ENCODE data around the gene KPNA6.

The KPNA6 gene

DNA sequence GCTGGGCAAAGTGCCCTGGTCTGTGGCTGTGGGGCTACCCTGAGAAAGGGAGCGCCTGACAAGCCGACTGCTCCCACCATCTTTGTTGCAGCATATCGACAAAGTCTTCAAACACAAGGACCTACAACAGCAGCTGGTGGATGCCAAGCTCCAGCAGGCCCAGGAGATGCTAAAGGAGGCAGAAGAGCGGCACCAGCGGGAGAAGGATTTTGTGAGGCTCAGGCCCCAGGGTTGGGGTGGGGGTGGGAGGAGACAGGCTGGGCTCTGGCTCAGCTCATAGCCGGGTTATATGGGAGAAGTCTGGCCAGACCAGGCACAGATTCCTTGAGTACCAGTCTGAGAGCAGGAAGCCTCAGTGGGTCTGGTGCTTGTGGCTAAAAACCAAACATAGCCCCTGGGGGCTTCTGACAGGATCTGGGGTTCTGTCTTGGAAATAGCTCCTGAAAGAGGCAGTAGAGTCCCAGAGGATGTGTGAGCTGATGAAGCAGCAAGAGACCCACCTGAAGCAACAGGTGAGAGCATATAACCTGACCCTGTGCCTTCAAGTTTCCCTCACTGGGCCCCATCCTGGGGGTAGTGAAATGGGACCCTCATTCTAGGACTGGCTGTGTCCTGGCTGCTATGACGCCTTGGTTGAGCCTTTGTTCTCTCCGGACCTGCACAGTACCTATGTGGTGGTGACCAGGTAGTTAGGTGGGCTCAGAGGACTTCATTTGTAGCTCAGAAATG, 84.5 kb downstream of the KPNA6 start:
- Histone ChIP-seq H3K36me3 (replicated peaks; ENCODE audit: low read depth, low read length) (peaks cover 50% of the 10 kb centered on the region), H3K4me3 (ENCODE audit: low read length) (no peak overlapping the region), H3K27me3 (ENCODE audit: low read depth, low read length) (no peaks in the 10 kb centered on the region), H4K20me1 (ENCODE audit: insufficient read depth, low read length) (no peaks in the 10 kb centered on the region; the same call in 1 of the 2 replicates), H3K27ac (ENCODE audit: low read length) (no peak overlapping the region), H3K4me1 (ENCODE audit: low read length) (no peaks in the 10 kb centered on the region), H3K9me3 (ENCODE audit: insufficient read depth, low read length) (no peaks in the 10 kb centered on the region), H3K4me2 (ENCODE audit: low read length) (no peak overlapping the region), H3K9ac (ENCODE audit: low read length) (no peak overlapping the region), H3K79me2 (ENCODE audit: low read length) (peaks cover 6% of the 10 kb centered on the region; the same call in 1 of the 2 replicates), H2AFZ (ENCODE audit: low read depth, low read length) (no peak overlapping the region)
- TF ChIP-seq EZH2phosphoT487 (IDR thresholded peaks at IDR 0.05; ENCODE audit: low read depth) = no peak
- TF ChIP-seq, protein P1, sequence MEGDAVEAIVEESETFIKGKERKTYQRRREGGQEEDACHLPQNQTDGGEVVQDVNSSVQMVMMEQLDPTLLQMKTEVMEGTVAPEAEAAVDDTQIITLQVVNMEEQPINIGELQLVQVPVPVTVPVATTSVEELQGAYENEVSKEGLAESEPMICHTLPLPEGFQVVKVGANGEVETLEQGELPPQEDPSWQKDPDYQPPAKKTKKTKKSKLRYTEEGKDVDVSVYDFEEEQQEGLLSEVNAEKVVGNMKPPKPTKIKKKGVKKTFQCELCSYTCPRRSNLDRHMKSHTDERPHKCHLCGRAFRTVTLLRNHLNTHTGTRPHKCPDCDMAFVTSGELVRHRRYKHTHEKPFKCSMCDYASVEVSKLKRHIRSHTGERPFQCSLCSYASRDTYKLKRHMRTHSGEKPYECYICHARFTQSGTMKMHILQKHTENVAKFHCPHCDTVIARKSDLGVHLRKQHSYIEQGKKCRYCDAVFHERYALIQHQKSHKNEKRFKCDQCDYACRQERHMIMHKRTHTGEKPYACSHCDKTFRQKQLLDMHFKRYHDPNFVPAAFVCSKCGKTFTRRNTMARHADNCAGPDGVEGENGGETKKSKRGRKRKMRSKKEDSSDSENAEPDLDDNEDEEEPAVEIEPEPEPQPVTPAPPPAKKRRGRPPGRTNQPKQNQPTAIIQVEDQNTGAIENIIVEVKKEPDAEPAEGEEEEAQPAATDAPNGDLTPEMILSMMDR (IDR thresholded peaks at IDR 0.05; ENCODE audit: low read depth, low read length) = no peak

DNA sequence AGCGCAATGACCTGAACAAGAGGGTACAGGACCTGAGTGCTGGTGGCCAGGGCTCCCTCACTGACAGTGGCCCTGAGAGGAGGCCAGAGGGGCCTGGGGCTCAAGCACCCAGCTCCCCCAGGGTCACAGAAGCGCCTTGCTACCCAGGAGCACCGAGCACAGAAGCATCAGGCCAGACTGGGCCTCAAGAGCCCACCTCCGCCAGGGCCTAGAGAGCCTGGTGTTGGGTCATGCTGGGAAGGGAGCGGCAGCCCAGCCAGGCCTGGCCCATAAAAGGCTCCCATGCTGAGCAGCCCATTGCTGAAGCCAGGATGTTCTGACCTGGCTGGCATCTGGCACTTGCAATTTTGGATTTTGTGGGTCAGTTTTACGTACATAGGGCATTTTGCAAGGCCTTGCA, 87.1 kb downstream of the KPNA6 start:
- TF ChIP-seq EZH2phosphoT487 (IDR thresholded peaks at IDR 0.05; ENCODE audit: low read depth) = no peak
- TF ChIP-seq, protein P1 (IDR thresholded peaks at IDR 0.05; ENCODE audit: low read depth, low read length) = no peak
- Histone ChIP-seq H3K36me3 (replicated peaks; ENCODE audit: low read depth, low read length) (peaks cover 41% of the 10 kb centered on the region), H3K4me3 (ENCODE audit: low read length) (no peak overlapping the region), H3K9me3 (ENCODE audit: insufficient read depth, low read length) (no peaks in the 10 kb centered on the region), H3K4me1 (ENCODE audit: low read length) (peaks cover 19% of the 10 kb centered on the region), H2AFZ (ENCODE audit: low read depth, low read length) (no peak overlapping the region), H3K27ac (ENCODE audit: low read length) (no peak overlapping the region), H3K79me2 (ENCODE audit: low read length) (no peaks in the 10 kb centered on the region), H3K27me3 (ENCODE audit: low read depth, low read length) (no peaks in the 10 kb centered on the region), H3K9ac (ENCODE audit: low read length) (no peak overlapping the region), H3K4me2 (ENCODE audit: low read length) (no peak overlapping the region), H4K20me1 (ENCODE audit: insufficient read depth, low read length) (no peaks in the 10 kb centered on the region)

DNA sequence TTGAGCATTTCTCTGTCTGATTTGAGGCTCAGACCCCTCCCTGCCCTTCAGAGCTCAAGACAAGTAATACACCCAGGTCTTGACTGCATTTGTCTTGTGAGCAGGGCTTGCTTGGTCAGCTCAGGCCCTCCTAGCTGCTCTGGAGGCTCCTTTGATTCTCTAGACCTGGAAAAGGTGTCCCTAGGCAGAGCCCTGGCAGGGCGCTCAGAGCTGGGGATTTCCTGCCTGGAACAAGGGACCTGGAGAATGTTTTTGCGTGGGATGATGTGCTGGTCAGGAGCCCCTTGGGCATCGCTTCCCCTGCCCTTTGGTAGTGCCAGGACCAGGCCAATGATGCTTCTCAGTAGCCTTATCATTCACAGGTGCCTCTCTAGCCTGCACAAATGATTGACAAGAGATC, 87.7 kb downstream of the KPNA6 start:
- no peaks in the 10 kb centered on the region for H3K79me2 ChIP-seq (ENCODE audit: low read length)
- no peak for TF ChIP-seq EZH2phosphoT487 (IDR thresholded peaks at IDR 0.05; ENCODE audit: low read depth)
- TF ChIP-seq, protein P1 (IDR thresholded peaks at IDR 0.05; ENCODE audit: low read depth, low read length) = no peak
- H3K4me2 ChIP-seq (ENCODE audit: low read length) = no peak overlapping the region
- no peaks in the 10 kb centered on the region for H3K27me3 ChIP-seq (ENCODE audit: low read depth, low read length)
- no peaks in the 10 kb centered on the region for H3K9me3 ChIP-seq (ENCODE audit: insufficient read depth, low read length)
- no peak overlapping the region for H3K27ac ChIP-seq (ENCODE audit: low read length)
- no peak overlapping the region for H3K9ac ChIP-seq (ENCODE audit: low read length)
- peaks cover 36% of the 10 kb centered on the region for H3K36me3 ChIP-seq (replicated peaks; ENCODE audit: low read depth, low read length)
- H3K4me1 ChIP-seq (ENCODE audit: low read length) = peaks cover 22% of the 10 kb centered on the region
- H2AFZ ChIP-seq (ENCODE audit: low read depth, low read length) = no peak overlapping the region
- no peaks in the 10 kb centered on the region for H4K20me1 ChIP-seq (ENCODE audit: insufficient read depth, low read length)
- H3K4me3 ChIP-seq (ENCODE audit: low read length) = no peak overlapping the region

DNA sequence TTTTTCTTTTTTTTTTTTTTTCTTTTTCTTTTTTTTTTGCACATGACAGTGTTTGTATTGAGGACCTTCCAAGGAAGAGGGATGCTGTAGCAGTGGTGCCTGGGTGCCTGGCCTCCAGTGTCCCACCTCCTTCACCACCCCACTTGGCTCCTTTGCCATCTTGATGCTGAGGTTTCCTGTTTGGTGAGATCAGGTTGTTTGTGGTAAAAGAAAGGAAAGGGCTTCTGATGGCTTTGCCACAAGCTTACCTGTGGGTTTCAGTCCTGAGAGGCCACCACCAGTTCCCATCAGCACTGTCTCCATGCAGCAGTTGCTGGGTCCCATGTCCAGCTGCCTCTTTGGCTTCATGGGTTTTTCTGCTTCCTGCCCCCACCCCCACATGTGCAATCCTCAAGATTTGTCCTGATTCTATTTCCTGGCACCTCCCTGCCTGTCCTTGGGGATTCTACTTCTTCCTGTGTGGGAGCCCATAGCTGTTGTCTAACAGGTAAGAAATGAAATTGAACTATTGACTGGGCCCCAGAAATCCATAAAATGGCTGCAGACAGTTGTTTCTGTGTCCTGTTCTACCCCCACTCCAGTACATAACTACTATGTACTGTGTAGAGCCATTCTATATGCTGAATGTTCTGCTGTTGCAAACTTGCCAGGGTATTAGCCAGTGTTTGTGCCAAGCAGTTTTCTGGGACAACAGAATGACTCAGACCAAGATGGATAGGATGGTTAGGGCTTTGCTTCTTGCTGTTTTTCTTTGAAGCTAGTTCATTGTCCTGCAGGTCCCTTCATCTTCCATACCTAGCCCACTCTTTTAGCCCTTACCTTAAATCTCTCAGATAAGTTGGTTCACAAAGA, 88.3 kb downstream of the KPNA6 start:
- H3K27ac ChIP-seq (ENCODE audit: low read length) = no peak overlapping the region
- H3K4me2 ChIP-seq (ENCODE audit: low read length) = no peak overlapping the region
- no peaks in the 10 kb centered on the region for H3K79me2 ChIP-seq (ENCODE audit: low read length)
- H3K4me1 ChIP-seq (ENCODE audit: low read length) = peaks cover 22% of the 10 kb centered on the region
- no peak overlapping the region for H3K4me3 ChIP-seq (ENCODE audit: low read length)
- H2AFZ ChIP-seq (ENCODE audit: low read depth, low read length) = no peak overlapping the region
- H4K20me1 ChIP-seq (ENCODE audit: insufficient read depth, low read length) = no peaks in the 10 kb centered on the region
- H3K36me3 ChIP-seq (replicated peaks; ENCODE audit: low read depth, low read length) = peaks cover 33% of the 10 kb centered on the region
- H3K9ac ChIP-seq (ENCODE audit: low read length) = no peak overlapping the region
- no peaks in the 10 kb centered on the region for H3K27me3 ChIP-seq (ENCODE audit: low read depth, low read length)
- TF ChIP-seq EZH2phosphoT487 (IDR thresholded peaks at IDR 0.05; ENCODE audit: low read depth) = no peak
- TF ChIP-seq, protein P1 (IDR thresholded peaks at IDR 0.05; ENCODE audit: low read depth, low read length) = no peak
- H3K9me3 ChIP-seq (ENCODE audit: insufficient read depth, low read length) = no peaks in the 10 kb centered on the region

Data from OCI-LY3 (cell line).